Esophagus mucosa (tissue), 1 donor: ENCODE data around the gene RETREG1. TPM values are rescaled to one million over a fixed set of nuclear protein-coding genes. Genes with fewer than 3 reads are reported as not detected.
A peak's percentile ranks its signal among the peaks of the same experiment; 100 is the strongest.

ENCODE experiments used
- ATAC-seq: fragments of 200-7000 bp; cut with Tn5 transposase; one replicate; pipeline ENCODE4 v1.9.1; 2020
- total RNA-seq: library from RNA; stranded (reverse); gene quantifications from one replicate; pipeline ENCODE4 v1.2.4, GENCODE V29; 2023
- donor health status: DM: yes; HTN: yes; CAD: no.

Gene RETREG1
- total RNA-seq, 1 donor from 2014 or later: 1.5 TPM

- ATAC-seq: no peak
These were observed 95.0 kb downstream of the RETREG1 start for GRCh38 chr5:16521521-16522483.

- no peak for ATAC-seq
These were observed 96.0 kb downstream of the RETREG1 start for GRCh38 chr5:16520841-16521240.

GRCh38 chr5:16519435-16519834 is 97.4 kb downstream of the RETREG1 start:
- no peak for ATAC-seq

- no peak for ATAC-seq
These were observed 98.2 kb downstream of the RETREG1 start for GRCh38 chr5:16518606-16519005.

GRCh38 chr5:16515532-16515931 is 101.3 kb downstream of the RETREG1 start:
- ATAC-seq: no peak

DNA sequence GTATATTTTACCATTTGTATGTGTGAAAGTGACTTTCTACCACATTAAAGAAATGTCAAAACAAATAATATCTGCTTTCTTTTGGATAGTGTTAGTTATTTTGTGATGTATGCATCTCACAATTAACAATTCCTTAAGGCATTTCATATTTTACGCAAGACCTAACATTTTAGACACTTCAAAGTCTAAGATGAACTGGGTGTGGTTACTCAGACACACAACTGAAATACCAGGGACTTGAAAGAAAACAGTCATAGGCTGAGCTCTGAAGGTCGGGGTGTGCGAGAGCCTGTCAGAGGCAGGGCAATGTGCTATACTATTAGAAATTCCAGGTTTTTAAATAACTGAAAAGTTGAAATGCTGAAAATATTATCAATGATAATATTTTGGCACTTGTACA is 106.7 kb downstream of the RETREG1 start:
- ATAC-seq: no peak

DNA sequence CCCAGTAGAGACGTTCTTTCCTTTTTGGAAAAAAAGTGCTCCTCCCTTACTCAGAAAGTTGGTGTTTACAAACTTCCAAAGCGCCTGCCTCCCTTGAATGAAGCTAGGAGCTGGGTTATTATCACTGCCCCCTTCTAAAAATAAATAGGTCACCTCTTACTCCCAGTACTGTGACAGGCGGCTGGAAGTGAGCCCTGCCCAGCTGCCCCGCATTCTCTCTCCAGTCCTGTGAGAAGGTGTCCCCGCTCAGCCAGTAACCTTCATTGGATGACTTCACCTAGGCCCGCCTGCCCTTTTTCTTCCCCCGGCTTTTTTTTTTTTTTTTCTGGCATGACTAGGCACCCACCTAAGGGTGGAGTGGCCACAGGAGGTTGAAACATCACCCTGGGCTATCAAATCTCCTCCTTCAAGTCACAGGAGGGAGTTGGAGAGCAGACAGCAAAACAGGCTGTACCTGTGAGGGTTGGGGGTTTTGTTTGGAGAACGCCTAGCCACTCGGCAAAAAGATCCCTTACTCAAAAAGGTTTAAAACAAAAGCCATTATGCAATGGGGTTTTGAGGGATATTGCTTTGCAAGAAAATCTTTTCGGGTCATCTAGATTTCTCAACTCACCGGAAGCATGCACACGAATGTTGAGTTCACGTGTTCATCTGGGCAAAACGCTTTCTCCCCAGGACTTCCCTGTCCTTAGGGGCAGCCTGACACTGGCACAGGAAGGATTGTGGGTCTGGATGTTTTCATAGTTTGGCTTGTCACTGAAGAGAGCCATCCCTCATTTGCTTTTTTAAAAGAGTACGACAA is 107.9 kb downstream of the RETREG1 start:
- no peak for ATAC-seq

DNA sequence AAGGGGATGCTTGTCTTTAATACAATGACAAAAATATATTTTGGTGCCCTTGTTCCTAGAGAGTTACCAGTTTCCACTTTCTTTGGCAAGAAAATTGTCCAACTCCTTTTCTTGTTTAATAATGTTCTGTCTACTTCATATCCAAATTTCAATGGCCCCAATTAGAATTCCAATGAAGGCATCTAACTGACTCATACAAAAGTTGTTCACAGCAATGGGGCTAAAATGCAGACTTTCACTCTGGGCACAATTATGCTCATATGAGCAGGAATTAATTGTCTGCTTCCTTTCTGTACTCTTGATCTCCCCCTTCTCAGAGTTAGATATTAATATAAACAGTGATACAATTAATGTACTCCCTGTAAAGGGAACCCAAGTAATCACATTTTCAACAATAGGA is 109.1 kb downstream of the RETREG1 start:
- no peak for ATAC-seq

DNA sequence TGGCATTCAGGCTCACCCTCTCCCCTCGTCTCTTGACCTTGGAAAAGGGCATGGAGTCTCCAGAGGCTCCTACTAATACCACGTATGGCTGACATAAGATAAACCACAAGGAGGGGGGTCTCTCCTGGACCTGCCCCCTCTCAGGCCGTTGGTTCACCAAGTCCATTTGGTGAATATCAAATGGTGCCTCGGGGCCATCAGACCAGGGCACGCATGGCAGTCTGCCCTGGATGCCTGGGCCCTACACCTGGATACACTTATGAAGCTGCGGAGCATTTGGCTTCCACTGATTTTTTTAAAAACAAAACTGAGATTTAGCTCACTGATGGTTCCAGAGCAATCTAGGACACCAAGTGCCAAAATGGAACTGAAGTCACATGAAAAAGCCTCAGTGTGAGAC is 110.9 kb downstream of the RETREG1 start:
- no peak for ATAC-seq

DNA sequence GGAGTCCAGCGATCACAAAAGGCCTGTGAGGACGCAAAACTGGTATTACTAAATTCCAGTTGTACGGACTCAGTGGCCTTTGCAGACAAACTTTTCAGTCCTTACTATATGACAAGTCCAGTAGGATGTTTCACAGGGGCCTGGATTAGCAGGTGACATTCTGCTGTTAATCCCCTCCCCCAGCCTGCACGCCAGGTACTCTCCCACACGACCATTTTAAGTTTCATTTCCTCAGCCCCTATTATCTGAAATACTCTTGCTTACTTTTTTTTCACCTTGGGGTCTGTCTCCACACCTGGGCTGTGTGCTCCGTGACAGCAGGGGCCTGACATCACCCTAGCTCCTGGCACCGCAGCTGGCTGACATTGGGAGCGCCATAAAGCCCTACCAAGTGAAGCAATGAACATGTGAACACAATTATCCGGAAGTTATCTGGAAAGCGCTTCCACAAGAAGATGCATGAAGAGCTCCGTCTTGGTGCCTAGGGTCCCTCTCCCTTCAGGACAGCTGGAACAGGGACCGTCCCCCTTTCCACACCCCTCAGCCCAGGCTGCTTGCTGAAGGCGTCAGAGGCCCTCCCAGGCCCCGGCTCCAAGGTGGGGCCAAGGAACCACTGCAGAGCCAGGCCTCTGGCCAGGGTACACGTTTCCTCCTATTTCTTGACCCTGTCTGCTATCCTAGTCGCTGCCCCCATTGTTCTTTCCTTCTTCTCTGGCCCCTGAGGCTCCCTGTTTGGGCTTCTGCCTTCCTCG is 111.5 kb downstream of the RETREG1 start:
- ATAC-seq: no peak

- ATAC-seq: no peak
These were observed 112.2 kb downstream of the RETREG1 start for GRCh38 chr5:16504571-16504970.

GRCh38 chr5:16502866-16503265 is 113.9 kb downstream of the RETREG1 start:
- no peak for ATAC-seq

DNA sequence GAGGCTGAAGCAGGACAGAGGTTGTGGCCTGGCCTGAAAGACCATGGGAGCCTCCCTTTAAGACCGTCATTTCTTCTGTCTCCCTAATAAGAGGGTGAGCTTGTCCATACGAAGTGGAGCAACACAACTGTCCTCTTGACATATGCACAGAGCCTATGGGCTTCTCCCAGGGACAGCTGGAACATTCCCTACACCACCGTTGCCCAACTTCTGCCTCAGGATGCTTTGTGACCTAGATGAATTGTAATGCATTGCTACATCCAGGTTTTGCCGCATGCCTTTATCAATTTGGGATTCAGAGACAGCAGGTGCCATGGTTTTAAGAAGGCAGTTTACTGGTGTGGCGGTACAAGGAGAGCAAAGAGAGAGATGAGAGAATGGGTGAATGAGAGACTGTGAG is 116.8 kb downstream of the RETREG1 start:
- no peak for ATAC-seq

DNA sequence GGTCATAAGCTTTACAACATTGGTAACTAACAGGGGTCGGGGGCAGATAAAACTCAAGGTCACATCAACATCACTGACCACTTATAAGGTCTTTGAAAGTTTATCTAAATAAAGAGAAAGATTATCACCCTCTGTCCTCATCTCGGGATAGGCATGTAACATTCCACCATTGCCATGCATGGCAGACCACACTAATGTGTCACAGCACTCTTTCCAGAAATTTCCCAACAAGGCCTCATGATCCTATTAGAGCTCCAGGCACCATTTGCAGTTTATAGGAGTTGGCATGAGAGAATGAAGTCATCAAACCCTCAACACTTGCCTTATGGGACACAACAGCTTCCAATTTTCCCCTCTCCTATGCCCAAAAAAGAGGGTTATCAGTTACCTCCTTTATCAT is 119.3 kb downstream of the RETREG1 start:
- no peak for ATAC-seq

GRCh38 chr5:16493261-16493660 is 123.5 kb downstream of the RETREG1 start:
- peak; percentile 72 for ATAC-seq

DNA sequence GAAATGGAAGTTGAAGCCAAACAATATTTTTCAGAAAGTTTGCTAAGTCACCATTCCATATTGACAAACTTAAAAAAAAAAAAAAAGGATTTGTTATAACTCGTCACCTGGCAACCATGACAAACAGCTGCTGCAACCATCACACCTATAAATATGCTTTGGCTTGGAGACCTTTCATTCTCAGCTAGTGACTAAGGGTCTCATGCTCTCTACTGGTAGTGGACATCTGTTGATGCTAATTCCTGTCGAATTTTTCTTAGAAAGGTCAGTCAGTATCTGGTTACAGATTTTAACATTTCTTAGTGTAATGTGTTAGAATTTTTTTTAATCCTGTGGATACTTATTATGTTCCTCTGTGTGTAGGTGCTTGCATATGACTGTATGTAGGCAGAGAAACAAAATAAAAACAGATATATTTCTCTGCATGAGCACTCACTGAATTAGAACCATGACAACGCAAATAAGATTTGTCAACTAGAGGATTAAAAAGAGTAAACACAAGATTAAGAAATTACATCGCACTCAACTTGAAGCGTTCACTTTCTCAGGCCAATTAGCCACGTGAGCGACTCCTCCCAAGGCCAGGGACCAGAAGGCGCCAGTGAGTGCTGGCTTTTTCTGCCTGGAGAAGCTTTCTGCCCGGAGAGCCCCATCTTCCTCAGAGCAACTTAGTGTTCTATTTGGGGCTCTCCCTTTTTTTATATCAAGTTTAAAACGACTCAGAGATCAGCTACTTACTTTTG is 124.2 kb downstream of the RETREG1 start:
- no peak for ATAC-seq

DNA sequence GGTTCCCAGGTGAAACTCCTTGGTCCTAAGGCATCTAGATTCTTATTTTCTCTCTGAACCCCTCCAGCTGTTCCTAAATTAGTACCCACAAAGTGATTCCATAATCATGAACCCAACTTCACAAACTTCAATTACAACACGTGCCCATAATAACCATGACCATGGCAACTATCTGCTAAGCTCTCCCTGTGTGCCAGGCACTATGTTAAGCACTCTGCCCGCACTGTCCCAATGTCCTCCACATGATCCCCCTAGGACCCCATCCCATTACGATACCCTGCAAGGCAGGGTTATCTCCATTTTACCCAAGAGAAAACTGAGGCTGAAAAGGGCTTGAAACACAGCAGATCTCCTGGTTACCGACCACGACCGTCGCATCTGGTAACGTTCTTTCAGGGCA is 125.9 kb downstream of the RETREG1 start:
- no peak for ATAC-seq

GRCh38 chr5:16489322-16489791 is 127.4 kb downstream of the RETREG1 start:
- ATAC-seq: peak; percentile 65

DNA sequence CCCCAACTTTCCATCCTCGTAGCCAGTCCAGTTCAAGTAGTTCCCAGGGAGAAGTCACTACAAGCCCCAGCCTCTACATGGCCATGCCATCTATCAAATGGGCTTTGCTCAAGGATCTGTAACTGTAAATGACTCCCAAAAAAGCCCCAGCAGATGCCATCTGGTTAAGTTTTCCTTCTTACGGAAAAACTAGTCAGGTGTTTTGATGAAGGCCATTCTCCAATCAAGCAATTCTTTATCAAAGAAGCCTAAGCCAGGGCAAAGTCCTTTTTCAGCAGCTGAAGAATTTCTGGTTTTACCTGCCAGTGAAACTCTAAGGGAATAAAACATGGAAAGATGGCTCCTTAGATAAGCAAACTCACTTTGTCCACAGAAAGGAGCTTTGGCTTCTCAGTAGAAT is 129.3 kb downstream of the RETREG1 start:
- ATAC-seq: no peak

- ATAC-seq: no peak
These were observed 130.1 kb downstream of the RETREG1 start for GRCh38 chr5:16486711-16487111.

DNA sequence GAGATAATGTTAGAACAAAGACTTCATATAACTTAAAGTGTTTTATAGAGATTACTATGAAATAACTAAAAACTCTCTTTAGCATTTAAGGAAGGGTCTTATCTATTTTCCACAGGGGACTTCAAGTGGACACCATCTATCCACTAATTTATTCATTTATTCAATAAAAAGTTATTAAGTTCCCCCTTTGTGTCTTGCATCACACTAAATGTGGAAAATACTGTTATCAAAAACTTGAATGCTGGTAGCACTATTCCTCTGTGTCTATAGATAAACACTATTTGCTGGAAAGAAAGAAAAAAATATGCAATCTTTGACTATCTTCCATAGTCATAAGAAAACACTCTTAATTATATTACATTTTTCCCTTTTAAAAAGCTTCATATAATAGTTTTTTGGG is 131.1 kb downstream of the RETREG1 start:
- no peak for ATAC-seq

- ATAC-seq: no peak
These were observed 132.7 kb downstream of the RETREG1 start for GRCh38 chr5:16484081-16484480.
